NCI-H510A treated with DMSO at 0.1 percent for 48 hours (cell line): Measurements from ENCODE around the gene CCDC152.
"Not testable (repeated sequence)": the region's sequence is repeated elsewhere in the genome, so short reads cannot be mapped to it uniquely, and the experiment has no call there.

Experiments used
- DNase-seq: peaks from one replicate; lab custom pipeline; 2025; lab: John Stamatoyannopoulos, UW

The CCDC152 gene, protein sequence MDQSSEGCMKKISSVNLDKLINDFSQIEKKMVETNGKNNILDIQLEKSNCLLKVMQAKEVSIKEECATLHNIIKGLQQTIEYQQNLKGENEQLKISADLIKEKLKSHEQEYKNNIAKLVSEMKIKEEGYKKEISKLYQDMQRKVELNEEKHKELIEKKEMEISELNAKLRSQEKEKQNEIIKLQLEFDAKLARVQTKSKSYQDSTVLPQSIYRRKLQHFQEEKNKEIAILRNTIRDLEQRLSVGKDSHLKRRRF

GRCh38 chr5:42756606-42757601 lies at the start of gene CCDC152:
TSS of gene CCDC152 (plus strand) at chr5:42756818. CDS start at chr5:42759122, 2,304 bp downstream.
- DNase-seq: no peak

DNA sequence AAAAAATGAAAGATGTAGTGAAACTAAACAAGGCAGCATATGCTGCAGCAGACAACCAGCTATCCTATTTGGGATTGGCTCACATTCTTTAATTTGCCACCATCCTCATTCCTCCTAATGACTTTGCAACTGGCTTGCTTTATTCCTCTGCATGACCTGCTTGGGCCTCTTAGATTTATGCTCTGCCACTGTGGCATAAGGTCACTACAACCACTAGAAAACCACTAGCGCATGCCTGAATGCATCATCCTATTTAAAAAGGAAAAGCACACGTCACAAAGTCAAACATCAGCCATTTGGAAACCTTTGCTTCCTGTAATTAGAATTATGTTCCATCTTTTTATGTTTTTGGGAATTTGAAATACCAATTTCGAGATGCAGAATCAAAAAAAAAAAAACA lies 40.8 kb upstream of the CCDC152 start:
- no peak for DNase-seq

- DNase-seq: no peak
Observed at GRCh38 chr5:42718591-42718990, 38.0 kb upstream of the CCDC152 start.

GRCh38 chr5:42719034-42719433 lies 37.6 kb upstream of the CCDC152 start:
- no peak for DNase-seq

DNA sequence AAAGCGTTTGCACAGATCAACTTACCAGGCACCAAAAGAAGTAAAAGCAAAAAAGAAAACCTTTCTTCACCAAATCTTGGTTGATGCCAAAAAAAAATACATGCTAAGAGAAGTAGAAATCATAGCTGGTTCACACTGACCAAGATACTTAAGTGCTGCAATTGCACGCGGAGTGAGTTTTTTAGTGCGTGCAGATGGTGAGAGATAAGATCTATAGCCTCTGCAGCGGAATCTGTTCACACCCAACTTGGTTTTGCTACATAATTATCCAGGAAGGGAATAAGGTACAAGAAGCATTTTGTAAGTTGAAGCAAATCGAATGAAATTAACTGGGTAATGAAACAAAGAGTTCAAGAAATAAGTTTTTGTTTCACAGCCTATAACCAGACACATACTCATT lies 36.4 kb upstream of the CCDC152 start:
- DNase-seq: no peak

DNA sequence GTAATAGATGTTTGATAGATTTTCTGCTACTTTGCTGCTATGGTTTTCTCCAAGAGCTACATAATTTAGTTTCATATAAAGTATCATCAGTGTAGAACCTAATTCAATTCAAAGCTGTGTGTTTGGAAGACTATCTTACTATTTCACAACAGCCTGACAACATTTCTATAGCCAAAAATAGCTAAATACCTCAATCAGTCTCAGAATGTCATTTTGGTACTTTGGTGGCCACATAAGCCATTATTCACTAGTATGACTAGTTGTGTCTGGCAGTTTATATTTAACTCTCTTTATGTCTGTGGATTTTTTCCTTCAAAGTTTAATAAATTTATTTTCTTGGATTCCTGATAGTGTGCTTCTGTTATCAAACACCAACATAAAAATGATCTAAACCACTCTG lies 35.1 kb upstream of the CCDC152 start:
- DNase-seq: no peak

DNA sequence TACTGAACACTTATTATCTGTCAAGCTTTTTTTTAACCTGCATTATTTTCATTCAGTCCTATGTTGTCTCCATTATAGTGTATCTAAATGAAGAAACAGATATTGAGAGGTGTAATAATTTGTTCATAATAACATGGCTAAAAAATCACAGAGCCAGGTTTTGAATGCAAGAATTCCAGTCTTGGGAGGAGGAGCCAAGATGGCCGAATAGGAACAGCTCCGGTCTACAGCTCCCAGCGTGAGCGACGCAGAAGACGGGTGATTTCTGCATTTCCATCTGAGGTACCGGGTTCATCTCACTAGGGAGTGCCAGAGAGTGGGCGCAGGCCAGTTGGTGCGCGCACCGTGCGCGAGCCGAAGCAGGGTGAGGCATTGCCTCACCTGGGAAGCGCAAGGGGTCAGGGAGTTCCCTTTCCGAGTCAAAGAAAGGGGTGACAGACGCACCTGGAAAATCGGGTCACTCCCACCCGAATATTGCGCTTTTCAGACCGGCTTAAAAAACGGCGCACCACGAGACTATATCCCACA lies 22.0 kb upstream of the CCDC152 start:
- not testable (repeated sequence) for DNase-seq

DNA sequence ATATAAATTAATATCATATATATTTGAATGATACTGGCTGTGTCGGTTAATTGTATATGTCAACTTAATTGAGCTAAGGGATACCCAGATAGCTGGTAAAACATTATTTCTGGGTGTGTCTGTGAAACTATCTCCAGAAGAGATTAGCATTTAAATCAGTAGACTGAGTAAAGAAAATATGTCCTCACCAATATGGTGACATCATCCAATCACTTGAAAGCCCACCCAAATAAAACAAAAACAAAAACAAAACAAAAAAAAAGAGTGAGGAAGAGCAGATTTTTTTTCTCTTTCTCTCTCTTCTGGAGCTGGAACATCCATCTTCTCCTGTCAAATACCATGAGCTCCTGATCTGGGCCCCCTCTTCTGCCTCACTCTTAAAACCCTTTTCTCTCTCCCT lies 15.7 kb upstream of the CCDC152 start:
- DNase-seq: no peak

GRCh38 chr5:42745426-42745825 lies 11.2 kb upstream of the CCDC152 start:
- DNase-seq: no peak

GRCh38 chr5:42745856-42746255 lies 10.8 kb upstream of the CCDC152 start:
- no peak for DNase-seq

DNA sequence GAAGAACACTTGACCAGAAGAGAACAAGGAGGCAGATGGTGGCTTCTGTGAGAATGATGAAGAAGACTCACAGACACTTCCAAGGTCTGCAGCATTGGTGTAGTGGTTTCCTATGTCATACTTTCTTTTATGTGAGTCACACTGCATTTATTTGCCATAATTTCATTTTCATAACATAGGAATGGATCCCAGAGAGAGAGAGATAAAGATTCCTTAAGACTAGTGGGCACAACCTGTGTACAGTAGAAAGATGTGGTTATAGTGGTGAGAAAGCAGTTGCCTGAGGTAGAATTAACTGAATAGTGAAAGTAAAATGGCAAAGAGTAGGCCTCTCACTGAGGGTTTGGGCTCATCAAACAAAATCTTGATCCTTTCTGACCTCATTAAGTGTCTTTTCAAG lies 7.6 kb upstream of the CCDC152 start:
- DNase-seq: no peak

- no peak for DNase-seq
Observed at GRCh38 chr5:42750507-42750906, 6.1 kb upstream of the CCDC152 start.

GRCh38 chr5:42751044-42751443 lies 5.6 kb upstream of the CCDC152 start:
- DNase-seq: no peak

GRCh38 chr5:42753099-42753498 lies 3.5 kb upstream of the CCDC152 start:
- DNase-seq: no peak

- DNase-seq: no peak
Observed at GRCh38 chr5:42759456-42759855, 2.8 kb downstream of the CCDC152 start.

GRCh38 chr5:42760426-42760825 lies 3.8 kb downstream of the CCDC152 start:
- no peak for DNase-seq

GRCh38 chr5:42761791-42762190 lies 5.2 kb downstream of the CCDC152 start:
- DNase-seq: no peak

- DNase-seq: peak; percentile 10
Observed at GRCh38 chr5:42767491-42768105, 11.0 kb downstream of the CCDC152 start.

DNA sequence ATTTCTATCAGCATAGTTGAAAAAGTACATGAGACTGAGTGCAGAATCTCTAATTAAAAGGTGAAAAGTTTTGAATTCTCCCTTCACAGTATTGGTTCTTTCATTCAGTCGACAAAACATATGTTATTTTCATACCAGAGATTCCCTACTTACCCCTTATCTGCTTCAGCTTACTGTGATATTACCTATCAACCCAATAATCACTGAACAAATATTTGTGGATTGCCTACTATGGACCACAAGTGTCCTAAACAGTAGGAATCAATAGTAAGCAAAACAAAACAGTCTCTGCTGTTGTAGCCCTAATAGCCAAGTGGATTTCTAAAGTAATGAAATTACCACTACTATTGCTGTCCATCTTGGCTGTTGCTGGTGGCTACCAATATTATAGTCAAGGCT lies 11.5 kb downstream of the CCDC152 start:
- no peak for DNase-seq

DNA sequence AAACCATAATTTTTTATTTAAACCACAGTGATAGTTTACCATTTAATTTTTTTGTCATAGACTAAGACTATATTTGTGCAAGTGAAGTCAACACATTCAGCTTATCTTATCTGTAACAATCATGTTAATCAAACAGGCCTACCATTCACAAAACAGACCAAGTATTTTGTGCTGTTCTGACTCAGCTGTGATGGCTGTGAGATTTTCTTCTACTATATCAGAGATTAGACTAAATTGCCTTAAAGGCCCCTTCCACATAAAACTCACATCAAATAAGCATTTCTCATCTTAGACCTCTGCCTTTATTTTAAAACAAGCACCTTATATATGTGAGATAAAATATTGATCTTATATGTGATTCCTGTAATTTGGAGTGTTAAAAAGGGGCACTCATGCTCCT lies 13.4 kb downstream of the CCDC152 start:
- no peak for DNase-seq

GRCh38 chr5:42772265-42772993 lies 15.8 kb downstream of the CCDC152 start:
- DNase-seq: no peak

DNA sequence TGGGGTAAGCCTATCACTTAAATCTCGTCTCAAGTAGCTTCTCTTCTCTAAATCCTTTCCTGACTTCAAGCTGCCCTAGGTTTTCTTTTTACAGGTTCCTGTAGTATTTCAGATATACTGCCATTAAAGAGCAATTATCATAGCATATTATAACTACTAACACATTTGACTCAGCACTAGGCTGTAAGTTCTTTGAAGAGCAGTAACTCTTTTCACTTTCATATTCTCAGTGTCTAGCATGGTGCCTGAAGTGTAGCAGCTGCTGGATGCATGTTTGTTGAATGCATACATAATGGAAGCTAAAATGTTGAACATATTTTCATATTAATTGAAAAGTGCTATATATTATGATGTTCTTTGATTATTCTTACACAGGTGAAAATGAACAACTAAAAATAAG lies 22.5 kb downstream of the CCDC152 start:
- no peak for DNase-seq
